ENCODE results near the gene LARGE1.
"Not testable (repeated sequence)": the region's sequence is repeated elsewhere in the genome, so short reads cannot be mapped to it uniquely, and the experiment has no call there.

LARGE1 gene

DNA sequence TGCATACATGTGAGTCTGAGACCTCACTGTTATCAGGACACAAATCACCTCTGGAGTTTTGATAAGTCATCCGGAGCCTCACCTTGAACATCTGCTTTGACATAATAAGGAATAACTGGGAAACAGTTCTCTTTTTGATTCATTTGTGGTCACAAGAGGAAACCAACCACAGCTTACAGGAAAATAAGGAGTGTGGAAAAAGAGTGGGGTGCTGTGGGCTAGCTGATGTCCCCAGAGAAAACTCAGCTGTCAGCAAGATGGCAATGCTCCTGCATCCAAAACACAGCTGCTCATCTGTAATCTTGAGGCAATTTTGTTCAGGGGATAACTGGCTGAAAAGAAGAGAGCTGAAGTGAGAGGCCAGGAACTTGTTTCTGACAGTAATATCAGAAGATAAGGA lies 445.7 kb downstream of the LARGE1 start:
- no peak for DNase-seq (ENCODE audit: low spot score)

GRCh38 chr22:33472462-33473344 lies 447.6 kb downstream of the LARGE1 start:
- no peak for DNase-seq (ENCODE audit: low spot score)

DNA sequence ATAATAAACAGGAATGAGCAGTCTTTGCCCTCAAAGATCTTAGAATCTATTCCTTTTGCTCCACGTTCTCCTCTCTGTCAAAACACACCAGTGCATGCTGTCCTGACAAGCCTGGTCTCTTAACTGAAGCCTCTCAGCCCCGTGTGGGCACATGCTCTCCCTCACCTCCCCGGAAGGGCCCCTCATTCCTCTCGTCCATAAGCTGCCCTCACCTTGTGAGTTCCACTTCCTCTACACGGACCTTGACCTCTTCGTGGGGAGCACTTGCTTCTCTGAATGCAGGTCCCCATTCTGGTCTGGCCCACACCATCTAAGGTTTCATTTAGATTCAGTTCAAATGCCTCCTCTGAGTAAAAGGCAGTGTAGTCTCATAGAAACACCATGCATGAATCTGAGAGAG lies 449.8 kb downstream of the LARGE1 start:
- DNase-seq (ENCODE audit: low spot score): no peak

DNA sequence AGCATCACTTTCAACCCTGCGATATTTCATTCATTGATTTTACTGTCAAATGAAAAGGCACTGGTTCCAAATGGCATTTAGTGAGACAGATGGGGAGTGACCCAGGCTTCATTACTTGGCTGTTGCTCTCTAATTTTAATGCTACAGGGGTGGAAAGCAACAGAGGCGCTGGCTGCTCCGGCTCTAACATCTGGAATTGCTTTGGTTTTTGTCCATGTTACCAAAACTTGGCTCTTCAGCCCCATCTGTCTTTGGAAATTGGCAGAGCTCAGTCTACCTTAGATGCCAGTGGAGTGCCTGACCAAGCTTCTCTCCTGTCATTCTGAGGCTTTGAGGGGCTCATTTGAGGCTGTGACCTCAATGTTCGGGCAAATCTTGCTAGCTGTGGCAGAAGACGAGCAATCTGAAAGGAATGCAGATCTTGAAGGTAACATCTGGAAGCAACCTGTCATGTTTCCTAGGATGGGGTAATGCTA lies 452.6 kb downstream of the LARGE1 start:
- DNase-seq (ENCODE audit: low spot score): no peak

- DNase-seq (ENCODE audit: low spot score): no peak
Observed at GRCh38 chr22:33467080-33467479, 453.2 kb downstream of the LARGE1 start.

- no peak for DNase-seq (ENCODE audit: low spot score)
Observed at GRCh38 chr22:33465554-33465953, 454.7 kb downstream of the LARGE1 start.

- no peak for DNase-seq (ENCODE audit: low spot score)
Observed at GRCh38 chr22:33464698-33465097, 455.6 kb downstream of the LARGE1 start.

DNA sequence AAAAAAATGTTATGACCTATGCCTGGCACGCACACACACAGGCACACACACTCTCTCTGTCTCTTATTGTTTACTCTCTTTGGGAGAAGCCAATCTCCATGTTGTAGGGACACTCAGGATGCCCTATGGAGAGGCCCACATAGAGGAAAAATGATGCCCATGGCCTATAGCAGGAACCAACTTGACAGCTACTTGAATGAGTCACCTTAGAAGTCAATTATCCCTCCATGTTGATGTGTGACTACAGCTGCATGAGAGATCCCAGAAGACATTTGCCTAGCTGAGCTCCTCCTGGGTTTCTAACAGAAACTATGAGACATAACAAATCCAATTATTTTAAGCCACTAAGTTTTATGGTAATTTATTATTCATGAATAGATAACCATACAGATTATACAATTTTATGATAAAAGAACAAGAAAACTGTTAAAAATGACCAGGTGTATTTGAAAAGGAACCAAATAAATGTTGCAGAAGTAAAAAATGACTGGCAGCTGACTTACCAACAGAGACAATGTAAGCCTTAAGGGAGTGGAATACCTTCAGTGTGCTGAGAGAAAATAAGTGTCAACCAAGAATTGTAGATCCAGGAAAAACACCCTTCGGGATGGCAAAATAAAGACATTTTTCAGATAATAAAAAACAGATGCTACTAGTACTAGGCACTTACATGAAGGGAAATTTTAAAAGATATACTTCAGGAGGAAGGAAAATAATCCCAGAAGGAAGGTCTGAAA lies 458.4 kb downstream of the LARGE1 start:
- no peak for DNase-seq (ENCODE audit: low spot score)

DNA sequence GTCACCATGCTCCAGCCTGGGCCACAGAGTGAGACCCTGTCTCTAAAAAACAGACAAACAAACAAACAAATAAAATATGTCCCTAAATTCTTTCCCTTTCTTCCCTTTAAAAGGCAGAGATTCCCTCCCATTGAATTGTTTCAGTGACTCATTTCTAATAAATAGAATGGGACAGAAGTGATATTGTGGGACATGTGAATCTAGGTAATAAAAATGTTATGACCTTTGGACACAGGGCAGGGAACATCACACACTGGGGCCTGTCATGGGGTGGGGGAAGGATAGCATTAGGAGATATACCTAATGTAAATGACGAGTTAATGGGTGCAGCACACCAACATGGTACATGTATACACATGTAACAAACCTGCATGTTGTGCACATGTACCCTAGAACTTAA lies 459.0 kb downstream of the LARGE1 start:
- not testable (repeated sequence) for DNase-seq (ENCODE audit: low spot score)

DNA sequence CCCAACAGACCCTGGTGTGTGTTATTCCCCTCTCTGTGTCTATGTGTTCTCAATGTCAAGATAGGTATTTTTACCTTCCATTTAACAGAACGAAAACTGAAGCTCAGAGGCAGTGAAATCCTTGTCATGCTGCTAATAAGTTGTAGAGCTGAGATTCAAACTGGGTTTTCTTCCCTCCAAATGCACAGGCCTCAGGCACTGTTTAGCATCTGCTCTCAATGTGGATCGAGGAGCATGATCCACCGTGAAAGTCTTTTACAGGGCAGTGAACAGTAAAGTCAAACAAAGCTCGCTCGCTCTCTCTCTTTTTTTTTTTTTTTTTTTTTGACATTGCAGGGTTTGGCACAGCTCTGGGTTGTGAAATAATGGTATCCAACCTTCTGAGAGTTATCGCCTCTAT lies 461.1 kb downstream of the LARGE1 start:
- DNase-seq (ENCODE audit: low spot score): no peak

- DNase-seq (ENCODE audit: low spot score): no peak
Observed at GRCh38 chr22:33456511-33456910, 463.8 kb downstream of the LARGE1 start.

DNA sequence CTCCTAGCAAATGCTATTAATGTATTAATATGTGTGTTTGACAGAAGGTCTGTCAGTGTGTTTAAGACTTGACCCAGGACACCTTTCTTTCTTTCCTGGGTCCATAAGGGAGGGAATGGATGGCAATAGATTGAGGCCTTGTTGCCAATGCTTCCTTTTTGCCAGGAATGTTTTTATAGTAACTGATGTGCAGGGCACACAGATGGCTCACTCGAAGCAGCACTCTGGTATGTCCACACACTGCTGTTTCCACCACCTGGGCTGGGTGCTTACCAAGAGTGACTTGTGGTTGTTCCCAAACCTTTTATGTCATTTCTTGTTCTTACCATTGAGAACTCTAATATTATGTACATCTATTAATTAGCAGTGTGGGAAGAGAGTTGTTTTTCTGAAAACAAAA lies 465.2 kb downstream of the LARGE1 start:
- no peak for DNase-seq (ENCODE audit: low spot score)

DNA sequence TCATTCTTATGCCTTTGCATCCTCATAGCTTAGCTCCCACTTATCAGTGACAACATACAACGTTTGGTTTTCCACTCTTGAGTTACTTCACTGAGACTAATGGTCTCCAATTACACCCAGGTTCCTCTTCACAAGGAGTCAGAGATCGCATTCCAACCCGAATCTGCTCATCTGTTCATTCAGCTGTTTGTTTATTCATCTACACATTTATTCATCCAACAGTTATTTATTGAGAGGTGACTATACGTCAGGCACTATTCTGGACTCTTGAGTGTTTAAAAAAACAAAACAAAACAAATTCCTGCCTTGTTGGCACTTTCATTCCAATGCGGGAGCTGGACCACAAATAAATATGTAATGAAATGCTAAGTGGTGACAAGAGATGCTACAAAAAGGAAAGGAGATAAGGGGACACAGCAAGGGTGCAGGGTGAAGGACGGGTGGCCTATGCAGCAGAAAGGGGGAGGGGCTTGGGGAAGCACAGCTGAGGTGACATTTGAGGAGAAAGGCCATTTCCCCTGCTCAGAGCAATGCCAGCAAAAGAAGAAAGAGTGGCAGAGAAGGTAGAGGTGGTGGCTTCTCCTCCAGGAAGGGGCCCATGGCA lies 468.3 kb downstream of the LARGE1 start:
- no peak for DNase-seq (ENCODE audit: low spot score)

- no peak for DNase-seq (ENCODE audit: low spot score)
Observed at GRCh38 chr22:33450756-33451155, 469.5 kb downstream of the LARGE1 start.

DNA sequence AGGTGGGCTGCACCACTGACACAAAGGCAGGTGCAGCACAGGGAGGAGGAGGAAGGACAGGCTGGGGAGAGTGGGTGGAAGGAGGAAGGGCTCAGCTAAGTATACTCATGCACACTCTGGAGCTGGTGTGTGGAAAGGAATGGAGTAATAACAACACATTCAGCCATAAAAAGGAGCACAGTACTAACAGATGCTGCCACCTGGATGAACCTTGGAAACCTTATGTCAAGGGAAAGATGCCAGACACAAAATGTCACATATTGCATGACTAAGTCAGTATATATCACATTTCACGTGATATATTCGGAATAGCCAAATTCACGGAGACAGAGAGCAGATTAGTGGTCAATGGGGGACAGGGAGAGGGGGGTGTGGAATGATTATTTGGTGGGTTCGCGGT lies 472.5 kb downstream of the LARGE1 start:
- DNase-seq (ENCODE audit: low spot score): no peak

- no peak for DNase-seq (ENCODE audit: low spot score)
Observed at GRCh38 chr22:33443683-33444082, 476.6 kb downstream of the LARGE1 start.

DNA sequence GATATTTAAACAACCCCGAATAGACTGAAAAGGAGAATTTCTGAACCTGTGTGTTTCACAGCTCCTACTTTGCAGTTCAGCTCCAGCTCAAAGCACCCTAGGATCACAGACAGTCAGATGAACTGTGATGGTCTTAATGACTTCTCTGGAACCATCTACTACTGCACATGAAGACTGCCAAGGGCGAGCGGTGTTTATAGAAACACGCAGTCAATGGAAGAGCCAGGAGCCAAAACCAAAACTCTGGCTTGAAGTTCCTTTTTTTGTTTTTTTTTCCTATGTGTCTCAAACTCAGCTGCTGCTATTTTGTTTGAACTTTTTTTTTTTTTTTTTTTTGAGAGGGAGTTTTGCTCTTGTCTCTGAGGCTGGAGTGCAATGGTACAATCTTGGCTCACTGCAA lies 479.5 kb downstream of the LARGE1 start:
- no peak for DNase-seq (ENCODE audit: low spot score)

GRCh38 chr22:33438273-33438672 lies 482.0 kb downstream of the LARGE1 start:
- DNase-seq (ENCODE audit: low spot score): no peak

DNA sequence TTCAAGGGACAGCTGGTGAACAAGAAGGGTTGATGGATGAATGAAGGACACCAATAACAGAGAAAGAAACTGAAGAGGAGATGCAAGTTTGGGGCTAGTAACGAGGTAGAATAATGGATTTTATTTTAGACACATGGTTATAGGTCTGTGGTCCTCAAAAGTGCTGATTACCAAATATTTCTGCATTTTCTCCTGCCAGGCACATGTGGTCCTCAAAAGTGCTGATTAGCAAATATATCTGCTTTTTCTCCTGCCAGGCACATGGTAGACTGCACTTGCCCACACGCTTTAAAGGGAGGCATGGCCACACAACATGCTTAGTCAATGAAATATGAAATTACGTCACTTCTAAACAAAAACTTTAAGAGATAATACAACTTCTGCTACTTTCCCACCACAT lies 489.0 kb downstream of the LARGE1 start:
- DNase-seq (ENCODE audit: low spot score): no peak

DNA sequence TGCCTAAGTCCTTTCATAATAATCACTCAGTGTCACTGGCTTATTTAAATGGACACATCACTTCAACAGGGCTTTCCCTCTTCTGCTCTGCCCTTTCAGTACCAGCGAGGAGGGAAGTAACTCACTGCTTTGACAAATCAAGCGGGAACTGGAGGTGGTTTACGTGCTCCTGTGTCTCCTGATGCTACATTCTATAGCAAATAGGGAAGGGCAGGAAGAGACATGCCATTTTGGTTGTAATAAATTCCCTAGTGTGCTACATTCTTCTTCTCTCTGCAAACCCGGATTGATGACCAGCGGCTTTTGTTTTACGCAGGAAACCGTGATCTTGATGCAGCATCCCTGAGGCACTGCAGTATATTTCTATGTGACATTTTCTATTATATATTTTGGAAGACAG lies 491.0 kb downstream of the LARGE1 start:
- DNase-seq (ENCODE audit: low spot score): no peak

DNA sequence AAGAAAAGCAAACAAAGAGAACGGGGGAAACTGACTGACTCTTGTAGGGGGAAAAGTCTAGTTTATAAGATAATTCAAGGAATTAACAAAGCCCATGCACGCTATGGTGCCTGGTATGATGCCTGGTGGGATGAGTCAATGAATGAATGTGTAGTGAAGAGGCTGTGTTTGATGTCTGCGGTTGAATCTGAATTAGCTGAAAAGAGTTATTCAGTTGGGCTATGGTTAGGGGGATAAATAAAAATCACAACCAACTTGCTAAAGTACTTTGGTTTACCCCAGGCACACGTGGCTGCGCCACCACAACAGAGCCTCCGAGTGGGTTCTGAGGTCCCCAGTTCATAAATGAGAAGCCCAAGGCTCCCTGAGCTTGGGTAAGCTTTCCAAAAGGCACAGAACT lies 492.8 kb downstream of the LARGE1 start:
- DNase-seq (ENCODE audit: low spot score): no peak

- no peak for DNase-seq (ENCODE audit: low spot score)
Observed at GRCh38 chr22:33426451-33426850, 493.8 kb downstream of the LARGE1 start.

GRCh38 chr22:33421859-33422258 lies 498.4 kb downstream of the LARGE1 start:
- no peak for DNase-seq (ENCODE audit: low spot score)
